HEK293 (cell line): Measurements from ENCODE around the gene DSCAML1.

ENCODE experiments used
- CTCF ChIP-seq: fragments of 450-650 bp; formaldehyde crosslinking; IDR thresholded peaks from 2 replicates; pipeline ENCODE4 v1.5.1; 2016; ENCODE audit warnings: missing biosample characterization, missing genetic modification characterization
- SP2 ChIP-seq: fragments of 450-650 bp; formaldehyde crosslinking; IDR thresholded peaks from 2 replicates; pipeline ENCODE4 v1.5.1; 2016; ENCODE audit warnings: missing biosample characterization, missing genetic modification characterization
- ZNF274 ChIP-seq, 2 experiments: fragments of 200-500 bp in 1 of 2; fragments of 450-650 bp in 1 of 2; sonication (Bioruptor generic) in 1 of 2; formaldehyde crosslinking in 1 of 2; IDR thresholded peaks; 2 replicates each; pipeline versions ENCODE4 v1.5.1 to v1.6.1; 2014 to 2016; ENCODE audit warnings: borderline replicate concordance in 1 of 2, inconsistent platforms in 1 of 2, low read length in 1 of 2, missing biosample characterization in 1 of 2, missing genetic modification characterization in 1 of 2
- ZSCAN5A ChIP-seq: fragments of 450-650 bp; formaldehyde crosslinking; IDR thresholded peaks from 2 replicates; pipeline ENCODE4 v1.5.1; 2016; ENCODE audit warnings: missing biosample characterization, missing genetic modification characterization

- TF ChIP-seq SP2 (tag by site-specific recombination) (no peak), CTCF (no peak), ZSCAN5A (tag by site-specific recombination) (no peak), ZNF274 (IDR thresholded peaks at IDR 0.05; ENCODE audit: low read length) (no peak), ZNF274 (tag by site-specific recombination; IDR thresholded peaks at IDR 0.05; ENCODE audit: borderline replicate concordance) (no peak)
Measured at GRCh38 chr11:117715801-117716200, 81.2 kb downstream of the DSCAML1 start.
